HG03139 (cell line): ENCODE data around the gene RNF38.
"Not testable (repeated sequence)": the region's sequence is repeated elsewhere in the genome, so short reads cannot be mapped to it uniquely, and the experiment has no call there.

Experiments used
- ATAC-seq: cut with Tn5 transposase; IDR thresholded peaks from one replicate; pipeline ENCODE4 v1.9.1; 2021; ENCODE audit not compliant: unreplicated experiment

RNF38 gene

DNA sequence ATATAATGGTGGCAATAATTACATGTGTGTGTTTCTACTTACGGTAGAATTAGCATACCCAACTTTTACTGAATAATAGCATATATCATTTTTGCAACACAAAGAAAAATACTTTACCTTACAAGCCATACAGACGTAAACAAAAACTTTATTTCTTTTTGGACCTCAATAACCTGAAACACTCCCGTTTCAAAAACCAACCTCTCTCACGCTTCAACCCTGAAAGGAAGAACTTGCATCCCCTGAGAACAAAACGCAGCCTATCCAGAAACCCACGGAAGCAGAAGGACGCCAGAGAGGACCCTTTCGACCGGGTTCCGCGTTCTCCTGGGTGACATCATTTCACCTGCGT lies at the start of gene RNF38:
Gene RNF38 (minus strand): TSS at position 290 of the 352 bp plus-strand sequence. CDS start 161 bp downstream, at position 129.
- ATAC-seq = no peak

DNA sequence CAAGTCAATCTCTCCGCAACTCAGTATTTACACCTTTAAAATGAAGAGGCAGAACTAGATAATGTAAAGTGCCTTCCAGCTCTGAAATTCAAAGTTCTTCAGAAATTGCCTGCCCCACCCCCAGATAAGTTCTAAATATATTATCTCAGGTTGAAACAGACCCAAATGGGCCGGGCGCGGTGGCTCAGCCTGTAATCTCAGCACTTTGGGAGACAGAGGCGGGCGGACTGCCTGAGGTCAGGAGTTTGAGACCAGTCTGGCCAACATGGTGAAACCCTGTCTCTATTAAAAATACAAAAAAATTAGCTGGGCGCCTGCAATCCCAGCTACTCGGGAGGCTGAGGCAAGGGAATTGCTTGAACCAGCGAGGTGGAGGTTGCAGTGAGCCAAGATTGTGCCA lies 48.5 kb upstream of the RNF38 start:
- ATAC-seq = not testable (repeated sequence)

DNA sequence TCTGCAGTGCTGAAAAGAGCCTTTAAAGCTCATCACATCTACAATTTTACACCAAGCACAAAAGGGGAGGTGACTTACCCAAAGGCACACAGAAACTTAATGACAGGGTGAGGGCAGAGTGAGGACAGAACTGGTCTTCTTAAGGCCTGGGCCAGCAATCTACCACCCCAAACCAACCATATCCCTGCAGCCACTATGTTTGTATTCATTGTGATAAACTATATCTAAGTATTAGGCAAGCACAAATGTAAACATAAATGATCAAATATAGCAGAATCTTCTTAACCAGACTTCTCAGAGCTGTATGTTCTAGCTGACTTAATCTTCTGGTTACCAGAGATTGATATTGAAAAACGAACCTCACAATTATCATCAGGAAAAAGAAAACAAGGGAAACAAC lies 47.9 kb upstream of the RNF38 start:
- ATAC-seq = no peak

DNA sequence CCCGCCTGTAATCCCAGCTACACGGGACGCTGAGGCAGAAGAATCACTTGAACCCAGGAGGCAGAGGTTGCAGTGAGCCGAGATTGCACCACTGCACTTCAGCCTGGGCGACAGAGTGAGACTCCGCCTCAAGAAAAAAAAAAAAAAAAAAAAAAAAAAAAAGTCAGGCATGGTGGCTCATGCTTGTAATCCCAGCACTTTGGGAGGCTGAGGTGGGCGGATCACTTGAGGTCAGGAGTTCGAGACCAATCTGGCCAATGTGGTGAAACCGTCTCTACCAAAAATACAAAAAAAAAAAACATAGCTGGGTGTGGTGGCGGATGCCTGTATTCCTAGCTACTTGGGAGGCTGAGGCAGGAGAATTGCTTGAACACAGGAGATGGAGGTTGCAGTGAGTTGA lies 46.6 kb upstream of the RNF38 start:
- not testable (repeated sequence) for ATAC-seq

DNA sequence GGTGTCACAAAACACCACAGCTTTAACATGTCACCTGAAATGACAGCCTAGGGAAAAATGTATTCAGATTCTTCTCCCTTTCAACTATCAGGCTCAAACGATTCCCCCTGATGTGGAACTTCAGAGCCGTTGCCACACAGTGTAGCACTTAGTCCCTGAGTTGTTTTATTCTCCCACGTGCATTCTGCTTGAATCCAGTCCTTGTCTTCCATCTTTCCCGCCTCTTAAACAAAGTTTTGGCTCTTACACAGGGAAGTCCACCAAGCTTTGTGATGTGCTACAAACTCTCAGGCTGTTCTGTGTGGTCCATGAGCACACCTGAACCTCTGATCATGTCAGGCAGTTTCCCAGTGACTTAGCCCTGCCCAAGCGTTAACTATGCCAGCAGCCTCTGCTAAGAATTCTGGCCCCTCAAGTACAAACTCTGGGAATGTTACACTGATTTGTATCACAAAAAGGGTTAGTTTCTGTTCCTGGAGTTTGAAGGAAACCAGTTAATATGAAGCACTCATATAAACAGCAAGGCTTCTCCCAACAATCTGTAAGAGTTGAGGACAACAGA lies 45.8 kb upstream of the RNF38 start:
- ATAC-seq = no peak

DNA sequence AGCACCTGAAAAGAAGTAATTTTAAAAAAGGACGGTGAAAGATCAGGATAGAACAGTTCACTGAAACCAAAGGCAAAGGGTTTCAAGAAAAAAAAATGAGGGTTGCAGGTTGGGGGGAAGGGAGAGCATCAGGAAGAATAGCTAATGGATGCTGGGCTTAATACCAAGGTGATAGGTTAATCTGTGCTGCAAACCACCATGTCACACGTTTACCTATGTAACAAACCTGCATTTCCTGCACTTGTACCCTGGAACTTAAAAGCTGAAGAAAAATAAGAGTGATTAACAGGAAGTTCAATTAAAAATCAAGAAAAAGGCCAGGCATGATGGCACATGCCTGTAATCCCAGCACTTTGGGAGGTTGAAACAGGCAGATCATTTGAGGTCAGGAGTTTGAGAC lies 44.1 kb upstream of the RNF38 start:
- no peak for ATAC-seq

DNA sequence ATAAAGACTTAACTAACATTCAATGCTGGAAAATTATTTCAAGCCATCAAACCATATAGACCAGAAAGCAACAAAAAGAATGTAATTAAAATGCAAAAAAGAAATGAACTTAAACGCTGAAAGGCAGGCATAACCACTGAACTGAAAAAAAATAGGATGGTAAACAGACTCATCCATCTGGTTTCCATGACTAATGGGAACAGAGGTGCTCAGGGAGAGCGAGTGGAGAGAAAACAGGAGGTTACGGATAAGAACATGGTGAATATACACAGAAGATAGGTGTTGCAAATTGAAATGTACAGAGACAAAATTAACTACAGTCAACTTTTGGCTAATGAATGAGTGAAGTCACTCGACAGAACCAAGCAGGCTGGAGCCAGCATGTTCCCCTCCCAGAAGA lies 43.5 kb upstream of the RNF38 start:
- no peak for ATAC-seq

DNA sequence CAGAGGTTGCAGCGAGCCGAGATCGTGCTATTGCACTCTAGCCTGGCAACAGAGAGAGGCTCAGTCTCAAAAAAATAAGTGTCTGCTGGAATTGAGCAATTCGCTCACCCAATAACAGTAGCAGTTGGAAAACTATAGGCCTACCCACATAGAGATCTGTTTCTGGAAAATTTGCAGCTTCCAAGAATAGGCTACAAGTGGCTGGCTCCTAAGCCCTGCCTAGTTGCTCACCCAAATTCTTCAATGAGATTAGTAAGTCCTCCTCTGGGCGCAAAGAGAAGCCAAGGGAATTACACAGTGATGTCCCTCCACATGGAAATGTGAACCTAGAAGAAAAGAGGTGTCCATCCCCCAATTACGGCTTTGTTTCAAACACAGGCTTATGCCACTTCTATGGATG lies 42.6 kb upstream of the RNF38 start:
- ATAC-seq = no peak

DNA sequence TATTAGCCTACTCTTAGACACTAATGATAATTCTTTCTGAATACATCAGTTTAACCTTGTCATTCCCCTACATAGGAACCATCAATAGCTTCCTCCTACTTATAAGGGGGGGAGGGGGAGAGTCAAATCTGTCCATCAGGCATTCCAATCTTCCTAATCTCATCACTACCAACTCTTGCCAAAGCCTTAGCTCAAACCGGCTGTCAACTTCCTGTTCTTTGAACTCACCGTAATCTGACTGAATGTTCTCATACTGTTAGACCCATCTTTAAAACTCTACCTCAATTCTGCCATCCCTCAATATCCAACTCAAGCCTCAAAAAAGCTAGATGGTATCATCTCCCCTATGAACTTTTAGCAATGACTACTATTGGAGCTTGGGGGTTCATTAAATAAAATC lies 41.9 kb upstream of the RNF38 start:
- ATAC-seq = no peak

DNA sequence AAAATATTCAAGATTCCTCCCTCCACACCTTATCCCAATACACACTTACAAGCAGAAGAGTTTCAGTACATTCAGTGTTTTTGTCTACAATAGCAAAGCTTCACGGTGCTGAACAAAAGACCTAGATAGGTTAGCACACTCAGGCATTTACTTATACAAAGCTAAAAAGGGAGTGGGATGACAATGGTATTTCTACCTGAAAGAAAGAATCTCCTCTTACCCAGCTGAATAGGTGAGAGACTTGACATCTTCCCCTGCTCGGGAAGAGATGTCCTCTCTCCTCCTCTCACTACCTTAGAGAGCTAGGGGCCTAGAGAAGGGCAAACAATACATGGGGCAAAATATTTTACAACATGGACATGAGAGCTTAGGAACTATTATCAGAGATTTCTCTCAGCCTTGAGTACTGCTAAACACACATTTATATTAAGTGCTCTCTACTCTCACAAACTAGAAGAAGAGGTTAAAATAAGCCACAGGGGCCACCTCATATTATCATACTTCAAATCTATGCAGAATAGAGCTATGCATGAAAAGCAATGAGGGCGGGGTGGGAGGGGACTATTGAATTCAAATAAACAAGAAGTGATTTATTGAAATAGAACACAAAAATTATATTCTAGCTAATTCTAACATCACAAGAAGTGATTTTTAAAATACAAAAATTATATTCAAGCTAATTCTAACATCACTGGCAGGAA lies 38.6 kb upstream of the RNF38 start:
- ATAC-seq = no peak

DNA sequence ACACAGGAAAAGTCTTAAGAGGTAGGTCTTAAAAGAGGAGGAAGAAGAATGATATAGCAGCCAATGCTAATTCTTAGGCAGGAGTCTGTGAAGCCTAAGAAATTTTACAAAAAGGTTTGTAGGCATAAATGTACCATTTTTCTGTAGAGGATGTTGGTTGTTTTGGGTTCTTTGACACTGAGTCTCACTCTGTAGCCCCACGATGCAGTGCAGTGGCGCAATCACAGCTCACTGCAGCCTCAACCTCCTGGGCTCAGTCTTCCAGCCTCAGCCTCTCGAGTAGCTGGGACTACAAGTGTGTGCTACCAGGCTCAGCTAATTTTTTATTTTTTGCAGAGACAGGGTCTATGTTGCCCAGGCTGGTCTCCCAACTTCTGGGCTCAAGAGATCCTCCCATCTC lies 37.7 kb upstream of the RNF38 start:
- ATAC-seq = no peak

DNA sequence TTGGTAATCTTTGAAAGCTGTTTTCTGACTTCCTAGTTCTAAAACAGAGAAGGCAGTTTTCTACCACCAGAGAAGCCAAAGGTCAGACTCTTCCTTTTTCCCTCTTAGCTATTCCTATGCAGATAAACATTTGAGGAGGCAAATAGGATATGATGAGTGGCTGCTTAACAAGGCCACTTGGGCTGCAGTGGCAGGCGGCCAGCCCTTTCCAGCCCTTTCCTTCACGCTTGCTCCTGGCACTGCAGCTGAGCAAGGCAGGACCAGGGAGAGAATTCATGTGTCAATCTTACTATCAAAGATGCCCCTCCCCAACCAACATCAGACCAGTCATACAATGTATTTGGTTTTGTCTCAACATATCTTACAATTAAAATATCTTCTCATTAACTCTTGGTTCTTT lies 36.8 kb upstream of the RNF38 start:
- ATAC-seq = no peak

DNA sequence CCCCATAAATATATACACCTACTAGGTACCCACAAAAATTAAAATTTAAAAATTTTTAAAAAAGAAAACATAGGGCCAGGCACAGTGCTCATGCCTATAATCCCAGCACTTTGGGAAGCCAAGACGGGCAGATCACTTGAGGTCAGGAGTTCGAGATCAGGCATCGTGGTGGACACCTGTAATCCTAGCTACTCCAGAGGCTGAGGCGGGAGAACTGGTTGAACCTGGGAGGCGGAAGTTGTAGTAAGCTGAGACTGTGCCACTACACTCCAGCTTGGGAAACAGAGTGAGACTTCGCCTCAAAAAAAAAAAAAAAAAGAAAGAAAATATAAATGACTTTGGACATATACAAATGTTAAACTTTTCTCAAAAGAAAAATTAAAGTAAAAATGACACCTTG lies 33.3 kb upstream of the RNF38 start:
- ATAC-seq = no peak

DNA sequence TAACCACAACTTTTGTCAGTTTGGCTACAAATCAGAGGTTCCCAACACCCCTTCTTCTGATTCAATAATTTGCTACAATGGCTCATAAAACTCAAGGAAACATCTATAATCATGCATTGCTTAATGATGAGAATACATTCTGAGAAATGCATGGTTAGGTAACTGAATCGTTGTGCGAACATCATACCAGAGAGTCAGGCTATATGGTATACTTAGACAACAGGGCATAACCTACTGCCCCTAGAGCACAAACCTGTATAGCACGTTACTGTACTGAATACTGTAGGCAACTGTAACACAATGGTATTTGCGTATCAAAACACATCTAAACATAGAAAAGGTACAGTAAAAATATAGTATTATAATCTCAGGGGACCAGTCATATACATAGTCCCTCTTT lies 31.0 kb upstream of the RNF38 start:
- no peak for ATAC-seq

DNA sequence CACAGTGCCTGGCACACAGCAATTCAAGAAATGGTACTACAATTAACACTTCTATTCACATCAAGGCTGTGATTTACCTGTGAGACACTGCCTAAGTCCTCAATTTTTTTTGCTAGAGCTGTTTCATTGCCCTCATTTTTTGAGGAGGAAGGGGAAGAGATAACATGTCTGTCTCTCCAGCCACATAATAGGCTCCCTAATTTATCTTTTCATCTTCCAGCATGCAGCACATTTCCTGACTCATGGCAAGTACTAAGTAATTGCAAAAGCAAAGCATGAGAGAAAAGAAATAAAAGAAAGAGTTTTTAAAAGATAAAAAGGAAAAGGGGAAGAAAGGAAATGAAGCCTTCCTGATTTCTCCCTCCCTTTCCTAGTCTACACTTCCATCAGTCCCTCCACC lies 26.9 kb upstream of the RNF38 start:
- ATAC-seq = no peak

DNA sequence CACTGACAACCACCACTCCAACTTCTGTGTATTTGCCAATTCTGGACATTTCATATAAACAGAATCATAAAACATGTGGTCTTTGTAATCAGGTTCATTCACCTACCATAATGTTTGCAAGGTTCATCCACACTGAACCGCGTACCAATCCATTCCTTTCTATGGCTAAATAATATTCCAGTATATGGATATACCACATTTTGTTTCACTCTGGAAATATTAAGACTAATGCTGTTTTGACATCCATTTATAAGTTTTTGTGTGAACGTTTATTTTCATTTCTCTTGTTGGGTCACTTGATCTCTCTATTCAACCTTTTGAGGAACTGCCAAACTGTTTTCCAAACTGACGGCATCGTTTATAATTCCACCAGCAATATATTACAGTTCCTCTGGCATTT lies 26.3 kb upstream of the RNF38 start:
- no peak for ATAC-seq

DNA sequence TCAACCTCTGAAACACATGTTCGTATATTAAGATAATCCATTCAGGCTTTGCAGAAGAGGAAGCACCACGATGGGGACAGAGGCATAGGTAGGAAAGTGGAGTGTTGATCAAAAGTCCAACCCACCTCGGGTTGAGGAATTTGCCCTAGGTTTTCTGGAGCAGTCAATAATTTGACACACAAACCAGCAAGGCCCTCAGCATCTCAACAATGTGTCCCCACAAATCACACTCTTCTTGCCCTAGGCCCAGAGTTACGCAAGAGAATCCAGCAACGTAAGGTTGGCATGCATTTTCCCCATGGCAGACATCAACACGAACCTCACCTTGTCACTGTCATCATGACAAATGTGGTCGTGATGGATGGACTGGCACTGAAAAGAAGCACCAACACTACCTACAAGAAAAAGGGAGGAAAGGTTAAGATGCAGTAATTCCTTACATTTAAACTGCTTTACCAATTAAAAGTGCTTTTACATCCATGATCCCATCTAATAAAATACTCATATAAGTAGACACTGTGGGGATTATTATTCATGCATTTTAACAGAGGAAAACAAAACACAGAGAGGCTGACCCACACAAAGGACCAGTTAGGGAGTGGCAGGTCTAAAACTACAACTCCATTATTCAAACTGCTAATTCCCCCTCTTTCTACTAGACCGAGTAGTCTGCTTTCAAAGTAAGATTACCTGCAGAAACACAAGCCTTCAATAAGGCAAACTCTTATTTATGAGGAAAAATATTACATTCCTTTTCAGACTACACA lies 24.4 kb upstream of the RNF38 start:
- no peak for ATAC-seq

DNA sequence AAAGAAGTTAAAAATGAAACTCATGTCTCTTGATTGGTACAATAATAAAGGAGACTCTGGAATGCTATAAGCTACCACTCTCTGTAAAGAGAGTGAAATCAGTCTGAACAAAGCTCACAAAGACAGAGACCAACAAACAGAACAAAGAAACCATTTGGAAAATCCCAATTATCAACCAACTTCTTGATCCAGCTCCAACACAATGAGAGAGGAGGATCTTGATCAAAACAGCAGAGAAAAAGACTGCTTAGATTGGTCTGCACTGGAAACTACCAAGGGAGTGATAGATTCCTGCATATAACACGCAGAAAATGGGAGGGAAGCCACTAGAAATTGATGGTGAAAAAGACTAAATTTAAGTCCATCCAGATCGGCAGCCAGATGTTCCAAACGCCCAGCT lies 23.1 kb upstream of the RNF38 start:
- no peak for ATAC-seq

DNA sequence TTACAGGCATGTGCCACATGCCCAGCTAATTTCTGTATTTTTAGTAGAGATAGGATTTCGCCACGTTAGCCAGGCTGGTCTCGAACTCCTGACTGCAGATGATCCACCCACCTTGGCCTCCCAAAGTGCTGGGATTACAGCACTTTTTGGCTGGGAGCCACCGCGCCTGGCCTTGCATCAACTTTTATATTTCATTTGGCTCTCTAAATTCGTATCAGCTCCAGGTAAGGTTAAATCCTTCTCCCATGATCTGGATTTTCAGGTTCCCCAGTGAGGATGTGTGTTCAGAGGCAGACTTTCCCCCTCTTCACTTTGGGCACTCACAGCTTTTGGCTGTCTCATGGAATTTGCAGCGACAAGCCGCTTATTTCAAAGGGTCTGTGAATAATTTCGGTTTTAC lies 16.8 kb upstream of the RNF38 start:
- ATAC-seq = no peak

DNA sequence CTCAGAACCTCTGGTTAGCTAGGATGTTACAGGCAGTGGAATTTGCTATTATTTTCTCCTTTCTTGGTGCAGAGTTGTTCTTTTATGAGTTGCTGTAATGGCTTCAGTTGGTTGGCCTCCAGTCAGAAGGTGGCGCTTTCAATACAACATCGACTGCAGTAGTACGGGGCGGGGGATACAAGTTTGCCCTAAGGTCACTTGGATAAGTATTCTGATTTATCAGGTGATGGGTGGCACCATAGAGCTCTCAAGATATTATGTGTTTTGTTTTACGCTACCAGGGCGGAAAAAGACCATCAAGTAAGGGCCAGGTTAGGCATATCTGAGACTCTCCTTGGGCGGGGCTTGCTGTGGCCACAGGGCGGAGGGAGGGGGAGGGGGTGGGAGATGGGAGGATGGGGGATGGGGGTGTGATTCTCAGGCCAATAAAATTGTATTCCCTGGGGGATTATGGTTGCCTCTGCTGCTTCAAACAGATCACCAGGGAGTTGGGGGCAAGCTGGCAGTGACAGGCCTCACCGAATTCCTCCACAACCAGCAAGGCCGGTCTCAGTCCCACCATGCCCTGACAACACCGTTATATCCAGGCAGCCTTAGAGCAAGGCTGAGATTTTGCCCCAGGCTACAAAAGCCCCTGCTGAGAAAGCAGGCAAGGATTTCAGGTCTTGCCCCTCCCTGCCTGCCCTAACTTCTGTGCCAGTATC lies 15.9 kb upstream of the RNF38 start:
- no peak for ATAC-seq

DNA sequence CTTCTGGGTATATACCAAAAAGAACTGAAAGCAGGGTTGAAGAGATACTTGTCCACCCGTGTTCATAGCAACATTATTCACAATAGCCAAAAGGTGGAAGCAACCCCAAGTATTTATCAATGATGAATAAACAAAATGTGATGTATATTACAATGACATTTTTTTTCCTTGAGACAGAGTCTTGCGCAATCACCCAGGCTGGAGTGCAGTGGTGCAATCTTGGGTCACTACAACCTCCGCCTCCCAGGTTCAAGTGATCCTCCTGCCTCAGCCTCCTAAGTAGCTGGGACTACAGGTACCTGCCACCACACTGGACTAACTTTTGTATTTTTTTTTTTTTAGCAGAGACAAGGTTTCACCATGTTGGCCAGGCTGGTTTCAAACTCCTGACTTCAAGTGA lies 11.3 kb upstream of the RNF38 start:
- ATAC-seq = not testable (repeated sequence)

DNA sequence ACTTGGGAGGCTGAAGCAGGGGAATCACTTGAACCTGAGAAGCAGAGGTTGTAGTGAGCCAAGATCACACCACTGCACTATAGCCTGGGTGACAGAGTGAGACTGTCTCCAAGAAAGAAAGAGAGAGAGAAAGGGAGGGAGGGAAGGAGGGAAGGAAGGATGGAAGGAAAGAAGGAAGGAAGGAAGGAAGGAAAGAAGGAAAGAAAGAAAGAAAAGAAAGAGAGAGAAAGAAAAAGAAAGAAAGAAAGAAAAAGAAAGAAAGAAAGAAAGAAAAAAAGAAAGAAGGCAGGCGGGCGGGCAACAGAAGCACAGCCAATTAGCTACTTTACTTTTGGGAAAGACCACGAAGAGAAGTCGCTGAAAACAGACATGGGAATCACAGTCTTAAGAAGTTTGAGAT lies 9.0 kb upstream of the RNF38 start:
- ATAC-seq = not testable (repeated sequence)
